GM18870 (cell line): ENCODE results near the gene RPP40.
"Not testable (repeated sequence)": the region's sequence is repeated elsewhere in the genome, so short reads cannot be mapped to it uniquely, and the experiment has no call there.

Experiments used
- ATAC-seq: cut with Tn5 transposase; IDR thresholded peaks from one replicate; pipeline ENCODE4 v1.9.1; 2021; ENCODE audit warnings: moderate library complexity; ENCODE audit not compliant: unreplicated experiment

RPP40 gene

GRCh38 chr6:5003604-5004372 is at the start of gene RPP40:
RPP40 (minus strand) TSS chr6:5004037; CDS start chr6:5004002, 35 bp downstream.
- ATAC-seq, result peak; percentile 94

- no peak for ATAC-seq
These were observed 49.2 kb upstream of the RPP40 start for GRCh38 chr6:5053038-5053437.

GRCh38 chr6:5051394-5051793 is 47.6 kb upstream of the RPP40 start:
- ATAC-seq, result no peak

- no peak for ATAC-seq
These were observed 46.2 kb upstream of the RPP40 start for GRCh38 chr6:5050009-5050408.

- ATAC-seq, result no peak
These were observed 42.6 kb upstream of the RPP40 start for GRCh38 chr6:5046430-5046829.

GRCh38 chr6:5045416-5045815 is 41.6 kb upstream of the RPP40 start:
- ATAC-seq, result no peak

GRCh38 chr6:5044866-5045265 is 41.0 kb upstream of the RPP40 start:
- no peak for ATAC-seq

- ATAC-seq, result no peak
These were observed 38.6 kb upstream of the RPP40 start for GRCh38 chr6:5042436-5042835.

GRCh38 chr6:5041955-5042354 is 38.1 kb upstream of the RPP40 start:
- ATAC-seq, result no peak

- no peak for ATAC-seq
These were observed 32.4 kb upstream of the RPP40 start for GRCh38 chr6:5036269-5036668.

- ATAC-seq, result no peak
These were observed 30.9 kb upstream of the RPP40 start for GRCh38 chr6:5034736-5035135.

- no peak for ATAC-seq
These were observed 30.5 kb upstream of the RPP40 start for GRCh38 chr6:5034328-5034727.

GRCh38 chr6:5033214-5033904 is 29.5 kb upstream of the RPP40 start:
- ATAC-seq, result not testable (repeated sequence)

- not testable (repeated sequence) for ATAC-seq
These were observed 28.9 kb upstream of the RPP40 start for GRCh38 chr6:5032706-5033105.

- no peak for ATAC-seq
These were observed 27.3 kb upstream of the RPP40 start for GRCh38 chr6:5031150-5031549.

GRCh38 chr6:5030596-5031136 is 26.8 kb upstream of the RPP40 start:
- ATAC-seq, result peak; percentile 74

- ATAC-seq, result no peak
These were observed 25.8 kb upstream of the RPP40 start for GRCh38 chr6:5029609-5030008.

- no peak for ATAC-seq
These were observed 25.1 kb upstream of the RPP40 start for GRCh38 chr6:5028921-5029320.

- no peak for ATAC-seq
These were observed 24.5 kb upstream of the RPP40 start for GRCh38 chr6:5028301-5028700.

- ATAC-seq, result no peak
These were observed 22.3 kb upstream of the RPP40 start for GRCh38 chr6:5025911-5026819.

- ATAC-seq, result no peak
These were observed 20.1 kb upstream of the RPP40 start for GRCh38 chr6:5023923-5024322.
